HT-29 (cell line): ENCODE measurements around the gene SWAP70. TPM values are rescaled to one million over a fixed set of nuclear protein-coding genes. Genes with fewer than 3 reads are reported as not detected.
"Not testable (repeated sequence)": the region's sequence is repeated elsewhere in the genome, so short reads cannot be mapped to it uniquely, and the experiment has no call there.

Experiments
- DNase-seq: peaks from one replicate; pipeline ENCODE4 v3.0.0-alpha.2; 2015; ENCODE audit warnings: low spot score
- total RNA-seq: library from RNA; depleted of rRNA; stranded (reverse); fragments of >200 nt; shearing (Covaris generic); gene quantifications from 2 replicates; pipeline ENCODE4 v1.2.3, GENCODE V29; 2014

SWAP70 gene
- total RNA-seq, 1 experiment from 2014 or later = 4.4 TPM

GRCh38 chr11:9692691-9693090 is 28.8 kb downstream of the SWAP70 start:
- no peak for DNase-seq

GRCh38 chr11:9693801-9694553 is 30.1 kb downstream of the SWAP70 start:
- DNase-seq = no peak

- DNase-seq = not testable (repeated sequence)
Measured at GRCh38 chr11:9695228-9695627, 31.4 kb downstream of the SWAP70 start.

DNA sequence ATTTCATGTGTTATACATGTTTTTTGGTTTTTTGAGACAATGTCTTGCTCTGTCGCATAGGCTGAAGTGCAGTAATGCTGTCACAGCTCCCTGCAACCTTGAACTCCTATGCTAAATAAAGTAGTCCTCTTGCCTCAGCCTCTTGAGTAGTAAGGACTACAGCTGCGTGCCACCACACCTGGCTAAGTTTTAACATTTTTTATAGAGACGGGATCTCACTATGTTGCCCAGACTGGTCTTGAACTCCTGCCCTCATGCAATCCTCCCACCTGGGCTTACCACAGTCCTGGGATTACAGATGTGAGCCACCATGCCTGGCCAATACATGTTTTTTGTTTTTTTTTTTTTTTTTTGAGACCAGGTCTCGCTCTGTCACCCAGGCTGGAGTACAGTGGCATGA is 33.9 kb downstream of the SWAP70 start:
- no peak for DNase-seq

DNA sequence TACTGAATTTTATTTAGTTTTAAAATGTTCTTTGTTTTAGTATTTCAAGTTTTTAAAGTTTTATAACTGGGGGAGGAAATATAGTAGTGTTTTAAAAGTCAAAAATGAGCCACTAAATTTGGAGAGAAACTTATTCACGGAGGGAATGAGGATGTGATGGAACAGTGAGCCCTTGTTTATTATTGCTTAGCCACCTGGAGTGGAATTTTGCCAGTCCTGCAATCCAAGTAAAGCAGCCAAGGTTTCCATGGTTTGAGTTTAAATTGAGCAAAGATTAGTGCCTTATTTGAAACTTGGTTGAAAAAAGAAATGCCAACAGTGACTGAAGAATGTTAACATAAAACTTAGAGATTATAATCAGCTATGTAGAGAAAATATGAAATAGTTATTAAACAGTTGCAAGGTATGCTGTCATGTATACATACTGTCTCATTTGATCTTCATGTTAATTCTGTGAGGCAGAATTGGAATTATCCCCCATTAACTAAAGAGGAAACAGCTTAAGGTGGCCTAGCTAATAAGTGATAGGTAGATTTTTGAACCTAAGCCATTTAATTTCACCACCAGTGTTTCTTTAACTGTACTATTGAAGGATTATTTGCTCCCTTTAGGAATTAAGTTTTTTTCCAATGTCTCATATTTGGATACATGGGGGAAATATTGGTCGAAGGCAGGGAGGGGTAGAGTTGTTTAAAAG is 36.4 kb downstream of the SWAP70 start:
- DNase-seq = no peak

DNA sequence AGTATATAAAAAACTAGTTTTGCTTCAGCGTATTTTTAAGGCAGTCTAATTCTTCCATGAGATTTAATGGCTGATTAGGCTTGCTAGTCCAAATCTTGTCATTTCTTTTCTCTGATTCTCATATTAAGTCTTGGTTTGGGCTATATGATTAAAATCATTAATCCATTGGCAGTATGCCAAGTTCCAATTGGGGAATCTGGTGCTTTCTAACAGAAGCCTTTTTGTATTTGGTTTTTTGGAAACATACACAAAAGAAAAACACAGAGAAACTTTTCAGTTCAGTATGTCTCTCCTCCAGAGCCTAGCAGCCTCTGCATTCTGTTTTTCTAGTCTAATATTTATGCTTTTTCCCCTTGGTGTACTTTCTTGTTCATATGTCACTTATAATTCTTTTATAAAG is 37.9 kb downstream of the SWAP70 start:
- no peak for DNase-seq

GRCh38 chr11:9703280-9703679 is 39.4 kb downstream of the SWAP70 start:
- no peak for DNase-seq

DNA sequence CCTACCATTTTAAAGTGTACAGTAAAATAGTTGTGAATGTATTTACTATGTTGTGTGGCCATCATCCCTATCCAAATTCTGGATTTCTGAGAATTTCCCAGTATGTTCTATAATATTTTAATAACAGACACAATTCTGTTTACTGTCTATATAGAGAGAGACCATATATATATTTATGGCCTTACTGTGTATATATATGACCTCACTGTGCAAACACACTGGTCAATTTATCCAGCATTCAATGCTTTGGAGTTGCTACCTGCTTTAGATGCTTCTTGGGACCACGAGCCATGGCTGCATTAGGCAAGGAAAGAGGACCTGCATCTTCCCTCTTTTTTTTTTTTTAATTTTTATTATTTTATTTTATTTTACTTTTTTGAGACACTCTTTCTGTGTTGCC is 40.2 kb downstream of the SWAP70 start:
- DNase-seq = no peak

DNA sequence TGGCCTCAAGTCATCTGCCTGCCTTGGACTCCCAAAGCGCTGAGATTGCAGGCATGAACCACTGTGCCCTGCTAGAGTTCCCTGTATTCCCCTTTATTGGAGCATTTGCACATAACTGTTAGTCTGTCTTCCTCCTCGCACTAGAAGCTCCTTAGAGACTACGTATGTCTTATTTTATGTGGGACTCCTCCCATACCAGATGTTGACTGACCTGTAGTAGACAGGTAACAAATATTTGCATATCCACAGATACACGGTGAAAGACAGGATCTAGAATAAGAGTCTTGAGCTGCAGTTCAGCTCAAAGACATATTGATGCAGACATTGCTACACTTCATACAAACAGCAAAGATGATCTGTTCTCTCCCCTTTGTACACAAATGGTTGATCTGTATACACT is 40.7 kb downstream of the SWAP70 start:
- no peak for DNase-seq

DNA sequence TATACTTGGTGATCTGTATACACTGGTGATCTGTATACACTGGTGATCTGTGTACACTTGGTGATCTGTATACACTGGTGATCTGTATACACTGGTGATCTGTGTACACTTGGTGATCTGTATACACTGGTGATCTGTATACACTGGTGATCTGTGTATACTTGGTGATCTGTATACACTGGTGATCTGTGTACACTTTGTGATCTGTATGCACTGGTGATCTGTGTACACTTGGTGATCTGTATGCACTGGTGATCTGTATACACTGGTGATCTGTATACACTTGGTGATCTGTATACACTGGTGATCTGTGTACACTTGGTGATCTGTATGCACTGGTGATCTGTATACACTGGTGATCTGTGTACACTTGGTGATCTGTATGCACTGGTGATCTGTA is 41.5 kb downstream of the SWAP70 start:
- not testable (repeated sequence) for DNase-seq

DNA sequence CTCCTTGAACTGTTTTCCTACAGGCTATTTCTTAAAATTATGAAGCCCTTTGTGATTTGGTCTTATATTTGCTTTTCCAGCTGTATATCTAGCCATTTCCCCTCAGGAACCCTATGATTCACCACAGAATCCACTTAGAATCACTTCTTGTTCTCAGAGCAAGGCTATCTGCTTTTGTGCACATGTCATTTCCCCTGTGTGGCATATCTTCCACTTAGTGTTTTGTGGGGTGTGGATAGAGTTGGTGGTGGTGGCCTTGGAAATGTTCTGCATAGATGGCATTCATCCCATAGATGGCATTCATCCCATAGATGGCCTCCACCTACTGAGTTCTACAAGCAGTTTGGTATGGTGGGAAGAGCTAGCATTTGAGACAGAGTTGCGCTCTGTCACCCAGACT is 44.7 kb downstream of the SWAP70 start:
- no peak for DNase-seq

- no peak for DNase-seq
Measured at GRCh38 chr11:9710223-9710622, 46.3 kb downstream of the SWAP70 start.

DNA sequence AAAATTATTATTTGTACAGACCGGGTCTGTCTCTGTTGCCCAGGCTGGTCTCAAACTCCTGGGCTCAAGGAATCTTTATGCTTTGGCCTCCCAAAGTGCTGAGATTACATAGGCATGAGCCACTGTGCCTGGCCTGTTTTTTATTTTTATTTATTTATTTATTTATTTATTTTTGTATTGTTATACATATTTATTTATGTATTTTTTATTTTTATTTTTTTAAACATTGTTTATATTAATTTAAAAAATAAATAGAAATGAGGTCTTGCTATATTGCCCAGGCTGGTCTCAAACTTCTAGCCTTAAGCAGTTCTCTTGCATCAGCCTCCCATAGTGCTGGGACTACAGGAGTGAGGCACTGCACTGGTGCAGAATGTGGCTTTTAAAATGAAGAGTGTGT is 47.0 kb downstream of the SWAP70 start:
- no peak for DNase-seq

GRCh38 chr11:9711454-9712307 is 47.8 kb downstream of the SWAP70 start:
- no peak for DNase-seq

DNA sequence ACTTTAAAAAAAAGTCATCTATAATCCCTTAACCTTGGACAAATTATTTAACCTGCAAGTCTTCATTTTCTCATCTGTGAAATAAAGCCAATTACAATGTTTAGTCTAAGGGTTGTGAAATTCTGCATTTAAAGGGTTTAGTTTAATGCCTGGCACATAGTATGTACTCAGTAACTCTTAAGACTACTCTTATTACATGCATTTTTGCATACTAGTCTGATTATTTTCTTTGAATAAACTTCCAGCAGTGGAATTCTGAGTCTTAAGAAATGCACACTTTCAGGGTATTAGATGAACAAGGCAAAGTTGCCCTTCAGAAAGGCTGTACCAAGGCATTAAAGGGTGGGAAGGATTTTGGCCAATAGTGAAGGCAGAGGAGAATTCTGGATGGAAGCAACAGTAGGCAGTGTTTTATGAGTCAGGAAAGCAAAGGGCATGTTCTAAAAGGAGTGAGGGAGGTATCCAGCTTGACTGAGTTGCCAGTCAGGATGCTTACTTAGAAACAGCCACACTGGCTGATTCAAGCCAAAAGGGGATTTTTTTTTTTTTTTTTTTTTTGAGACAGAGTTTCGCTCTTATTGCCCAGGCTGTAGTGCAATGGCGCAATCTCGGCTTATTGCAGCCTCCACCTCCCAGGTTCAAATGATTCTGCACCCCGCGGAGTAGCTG is 50.5 kb downstream of the SWAP70 start:
- DNase-seq = no peak

GRCh38 chr11:9716275-9717039 is 52.6 kb downstream of the SWAP70 start:
- no peak for DNase-seq

GRCh38 chr11:9717040-9717357 is 53.1 kb downstream of the SWAP70 start:
- no peak for DNase-seq

GRCh38 chr11:9717719-9718118 is 53.8 kb downstream of the SWAP70 start:
- DNase-seq = no peak

DNA sequence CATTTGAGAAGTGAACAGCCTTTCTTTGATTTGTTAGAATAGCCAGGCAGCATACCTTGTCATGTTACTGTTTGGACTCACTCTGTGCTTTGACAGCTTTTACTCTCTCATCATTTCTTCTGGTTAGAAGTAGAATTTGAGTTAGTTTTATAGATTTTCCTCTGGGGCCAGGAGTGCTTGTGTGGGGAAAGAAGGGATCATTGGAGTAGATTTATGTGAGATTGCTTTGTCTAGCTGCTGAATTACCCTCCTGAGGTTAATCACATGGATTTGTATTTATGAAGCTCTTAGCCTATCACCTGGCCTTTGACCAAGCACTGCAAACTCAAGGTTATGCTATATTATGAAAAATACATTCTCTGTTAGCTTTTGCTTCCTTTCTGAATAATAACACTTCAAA is 54.3 kb downstream of the SWAP70 start:
- no peak for DNase-seq

DNA sequence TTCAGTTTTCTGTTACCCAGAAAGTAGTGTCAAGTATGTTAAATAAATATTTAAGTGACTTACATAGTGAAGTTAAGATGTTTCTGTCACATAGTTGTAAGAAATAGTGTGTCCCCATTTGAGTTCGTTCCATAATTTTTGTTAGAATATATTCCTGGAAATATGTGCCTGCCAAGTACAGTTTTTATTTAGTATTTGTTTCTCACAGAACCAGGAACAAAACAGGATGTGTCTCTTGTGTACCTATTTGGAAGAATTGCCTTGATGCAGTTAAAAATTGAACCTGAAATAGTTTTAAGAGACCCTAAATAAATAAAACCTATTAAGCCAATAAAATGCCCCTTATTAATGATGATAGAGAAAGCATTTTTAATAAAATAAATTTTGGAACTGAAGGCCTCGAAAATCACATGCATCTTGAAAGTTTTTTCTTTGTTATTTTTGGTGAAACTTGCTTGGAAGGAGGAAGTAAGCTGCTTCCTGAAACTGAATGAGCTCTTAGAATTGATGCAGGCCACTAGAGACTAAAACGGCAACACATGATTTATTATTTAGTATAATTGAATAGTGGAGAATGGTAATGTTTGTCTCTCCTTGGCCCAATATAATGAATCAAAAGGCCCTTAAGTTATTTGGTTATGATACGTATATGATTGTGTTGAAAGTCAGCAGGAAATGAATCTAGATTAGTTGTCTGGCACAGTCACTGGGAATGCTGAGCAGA is 55.9 kb downstream of the SWAP70 start:
- no peak for DNase-seq

DNA sequence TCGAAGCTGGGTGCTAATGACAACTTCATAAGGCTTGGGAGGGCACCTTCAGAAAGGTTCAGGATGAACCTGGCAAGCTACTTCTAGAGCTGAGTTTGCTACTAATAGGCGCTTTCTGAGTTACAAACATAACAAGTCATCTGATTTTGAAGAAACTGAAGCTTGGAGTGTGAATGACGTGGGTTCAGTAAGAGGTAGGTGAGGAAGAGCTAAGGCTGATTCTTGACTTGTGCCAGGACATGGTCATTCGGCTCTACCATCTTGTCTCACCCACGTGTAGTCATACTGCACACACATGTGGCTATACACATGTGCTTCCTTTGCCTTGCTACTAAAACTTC is 56.4 kb downstream of the SWAP70 start:
- no peak for DNase-seq
